HepG2 (cell line): Measurements from ENCODE around the gene STX4. TPM values are rescaled to one million over a fixed set of nuclear protein-coding genes. Genes with fewer than 3 reads are reported as not detected.

Experiments used
- ARNT2 ChIP-seq: sonication (generic); formaldehyde crosslinking; IDR thresholded peaks from 2 replicates; pipeline ENCODE4 v1.8.0; 2022; ENCODE audit warnings: mild to moderate bottlenecking, low read depth, missing genetic modification reagents, moderate library complexity
- BHLHE40 ChIP-seq: IDR thresholded peaks from 2 replicates; pipeline ENCODE4 v1.6.1; 2011; ENCODE audit warnings: low read length, improper control_type of control experiment
- MIER2 ChIP-seq: IDR thresholded peaks from 2 replicates; pipeline ENCODE4 v1.6.1; 2016; ENCODE audit warnings: missing biosample characterization, missing genetic modification reagents
- NCOR1 ChIP-seq: fragments of 200-600 bp; sonication (generic); IDR thresholded peaks from 2 replicates; pipeline ENCODE4 v1.7.0; 2017; ENCODE audit warnings: antibody characterized with exemption, low read length, borderline replicate concordance
- NR2C2 ChIP-seq: sonication (generic); formaldehyde crosslinking; IDR thresholded peaks from 2 replicates; pipeline ENCODE4 v1.4.0; 2020; ENCODE audit warnings: missing genetic modification reagents, mild to moderate bottlenecking, moderate library complexity, borderline replicate concordance
- PAWR ChIP-seq: sonication (generic); formaldehyde crosslinking; IDR thresholded peaks from 2 replicates; pipeline ENCODE4 v1.4.0; 2020; ENCODE audit warnings: missing genetic modification reagents, mild to moderate bottlenecking, borderline replicate concordance
- PHF5A ChIP-seq: IDR thresholded peaks from one replicate; pipeline ENCODE4 v1.6.1; 2018; ENCODE audit warnings: low read depth, missing genetic modification reagents; ENCODE audit not compliant: unreplicated experiment
- REPIN1 ChIP-seq: sonication (generic); formaldehyde crosslinking; IDR thresholded peaks from 2 replicates; pipeline ENCODE4 v1.8.0; 2022; ENCODE audit warnings: missing genetic modification reagents, low read depth, mild to moderate bottlenecking, borderline replicate concordance
- RNF219 ChIP-seq: sonication (generic); formaldehyde crosslinking; IDR thresholded peaks from 2 replicates; pipeline ENCODE4 v1.5.0; 2020; ENCODE audit warnings: mild to moderate bottlenecking, missing genetic modification reagents
- SALL1 ChIP-seq: sonication (generic); formaldehyde crosslinking; IDR thresholded peaks from 2 replicates; pipeline ENCODE4 v1.8.0; 2022; ENCODE audit warnings: mild to moderate bottlenecking, missing genetic modification reagents
- SIN3A ChIP-seq: IDR thresholded peaks from 2 replicates; pipeline ENCODE4 v1.6.1; 2011; ENCODE audit warnings: low read depth, mild to moderate bottlenecking, control low read depth, low read length, borderline replicate concordance
- SMAD1 ChIP-seq: sonication (generic); formaldehyde crosslinking; IDR thresholded peaks from 2 replicates; pipeline ENCODE4 v1.4.0; 2020; ENCODE audit warnings: missing genetic modification reagents, low read depth, mild to moderate bottlenecking, borderline replicate concordance
- STAT6 ChIP-seq: sonication (generic); formaldehyde crosslinking; IDR thresholded peaks from 2 replicates; pipeline ENCODE4 v1.4.0; 2020; ENCODE audit warnings: missing genetic modification reagents, mild to moderate bottlenecking, borderline replicate concordance
- ZBTB42 ChIP-seq: sonication (generic); formaldehyde crosslinking; IDR thresholded peaks from 2 replicates; pipeline ENCODE4 v1.5.0; 2020; ENCODE audit warnings: mild to moderate bottlenecking, missing genetic modification reagents
- ZEB1 ChIP-seq: IDR thresholded peaks from 2 replicates; pipeline ENCODE4 v1.6.1; 2012; ENCODE audit warnings: mild to moderate bottlenecking, low read depth, inconsistent platforms; ENCODE audit not compliant: insufficient replicate concordance
- ZNF3 ChIP-seq: IDR thresholded peaks from 2 replicates; pipeline ENCODE4 v1.7.0; 2017; ENCODE audit warnings: inconsistent platforms
- ZNF574 ChIP-seq: sonication (generic); formaldehyde crosslinking; IDR thresholded peaks from 2 replicates; pipeline ENCODE4 v1.4.0; 2020; ENCODE audit warnings: missing genetic modification reagents
- ZNF576 ChIP-seq: sonication (generic); formaldehyde crosslinking; IDR thresholded peaks from 2 replicates; pipeline ENCODE4 v1.4.0; 2020; ENCODE audit warnings: mild to moderate bottlenecking, missing genetic modification reagents
- ZNF619 ChIP-seq: sonication (generic); formaldehyde crosslinking; IDR thresholded peaks from 2 replicates; pipeline ENCODE4 v1.4.0; 2020; ENCODE audit warnings: mild to moderate bottlenecking, missing genetic modification reagents
- ZNF883 ChIP-seq: sonication (generic); formaldehyde crosslinking; IDR thresholded peaks from 2 replicates; pipeline ENCODE4 v1.5.1; 2020; ENCODE audit warnings: mild to moderate bottlenecking, missing genetic modification reagents; ENCODE audit errors: not compliant biosample characterization
- ZSCAN20 ChIP-seq: sonication (generic); formaldehyde crosslinking; IDR thresholded peaks from 2 replicates; pipeline ENCODE4 v1.4.0; 2020; ENCODE audit warnings: missing genetic modification reagents, mild to moderate bottlenecking, borderline replicate concordance
- polyA plus RNA-seq, 8 experiments: library from polyadenylated mRNA; depleted of rRNA in 3 of 8; stranded (reverse) in 7 of 8; unstranded in 1 of 8; fragments of >200 nt; fragmentation: Illumina TruSeq in 4 of 8; extraction: Trizol in 4 of 8; gene quantifications; 2 replicates each; pipeline versions ENCODE4 v1.2.1 to v1.2.3, GENCODE V29; 2011 to 2016; ENCODE audit warnings: low read depth in 4 of 8, missing spikeins in 1 of 8, mixed read lengths in 1 of 8; ENCODE audit not compliant: insufficient read depth in 1 of 8
- total RNA-seq, 5 experiments: library from RNA; depleted of rRNA; stranded (reverse); fragments of >200 nt; fragmentation: Illumina TruSeq; extraction: Trizol; gene quantifications; 2 replicates each; pipeline ENCODE4 v1.2.3, GENCODE V29; 2016; ENCODE audit warnings: low read depth in 1 of 5

The STX4 gene
- total and polyA plus RNA-seq, 2 of the 13 experiments (the other 11 are each of a cell fraction or from before 2014, with no cell fraction given): 29.2 to 34.6 TPM

- TF ChIP-seq RNF219 (CRISPR knock-in tag) (no peak), STAT6 (peak; percentile 14; the same call in 1 of the 2 replicates), PHF5A (CRISPR knock-in tag) (no peak), ZNF576 (CRISPR knock-in tag) (no peak; the same call in 1 of the 2 replicates), ZSCAN20 (0 out of 2 replicates have a peak, but pooled peaks have one; percentile 73), BHLHE40 (peak; percentile 84), SIN3A (0 out of 2 replicates have a peak, but pooled peaks have one; percentile 12), ZNF883 (CRISPR knock-in tag) (peak; percentile 97), NCOR1 (0 out of 2 replicates have a peak, but pooled peaks have one; percentile 18), ZEB1 (no peak), ZNF619 (CRISPR knock-in tag) (peak; percentile 71), SALL1 (CRISPR knock-in tag) (peak; percentile 52), MIER2 (no peak; the same call in 1 of the 2 replicates), ZBTB42 (CRISPR knock-in tag) (no peak; the same call in 1 of the 2 replicates), ZNF574 (peak; percentile 56), SMAD1 (CRISPR knock-in tag) (0 out of 2 replicates have a peak, but pooled peaks have one; percentile 83), REPIN1 (CRISPR knock-in tag) (peak; percentile 95), ZNF3 (CRISPR knock-in tag) (no peak), PAWR (no peak), NR2C2 (CRISPR knock-in tag) (peak; percentile 39), ARNT2 (CRISPR knock-in tag) (peak; percentile 61; the same call in 1 of the 2 replicates)
These were observed 47.8 kb upstream of the STX4 start (continued) for GRCh38 chr16:30985401-30986128.
